GM10847 (cell line): ENCODE measurements around the gene DLGAP4.

Source experiments
- POLR2A ChIP-seq: IDR thresholded peaks from 2 replicates; pipeline ENCODE4 v1.6.1; 2011; ENCODE audit not compliant: insufficient read length; ENCODE audit errors: extremely low read depth

Gene DLGAP4

GRCh38 chr20:36405255-36405654, 99.1 kb downstream of the DLGAP4 start:
- no peak for TF ChIP-seq POLR2A

GRCh38 chr20:36407199-36407733, 101.1 kb downstream of the DLGAP4 start:
- no peak for TF ChIP-seq POLR2A

GRCh38 chr20:36408219-36408618, 102.1 kb downstream of the DLGAP4 start:
- TF ChIP-seq POLR2A: no peak

- no peak for TF ChIP-seq POLR2A
Observed at GRCh38 chr20:36411861-36412454, 105.8 kb downstream of the DLGAP4 start.

GRCh38 chr20:36415475-36416002, 109.4 kb downstream of the DLGAP4 start:
- TF ChIP-seq POLR2A: no peak

GRCh38 chr20:36418711-36419110, 112.6 kb downstream of the DLGAP4 start:
- TF ChIP-seq POLR2A: no peak

GRCh38 chr20:36421641-36422040, 115.5 kb downstream of the DLGAP4 start:
- TF ChIP-seq POLR2A: no peak

GRCh38 chr20:36424314-36424713, 118.2 kb downstream of the DLGAP4 start:
- no peak for TF ChIP-seq POLR2A

- TF ChIP-seq POLR2A: no peak
Observed at GRCh38 chr20:36425166-36425565, 119.0 kb downstream of the DLGAP4 start.

GRCh38 chr20:36431604-36432003, 125.5 kb downstream of the DLGAP4 start:
- TF ChIP-seq POLR2A: no peak

- no peak for TF ChIP-seq POLR2A
Observed at GRCh38 chr20:36432096-36432495, 126.0 kb downstream of the DLGAP4 start.

- no peak for TF ChIP-seq POLR2A
Observed at GRCh38 chr20:36434383-36434782, 128.2 kb downstream of the DLGAP4 start.

- no peak for TF ChIP-seq POLR2A
Observed at GRCh38 chr20:36435124-36435523, 129.0 kb downstream of the DLGAP4 start.

- TF ChIP-seq POLR2A: no peak
Observed at GRCh38 chr20:36435592-36436541, 129.7 kb downstream of the DLGAP4 start.

- no peak for TF ChIP-seq POLR2A
Observed at GRCh38 chr20:36439040-36439730, 133.0 kb downstream of the DLGAP4 start.

GRCh38 chr20:36439731-36440072, 133.6 kb downstream of the DLGAP4 start:
- no peak for TF ChIP-seq POLR2A
